ENCODE results near the gene PPP2R5D. TPM values are rescaled to one million over a fixed set of nuclear protein-coding genes. Genes with fewer than 3 reads are reported as not detected.

The PPP2R5D gene
- total RNA-seq, 2 experiments from 2014 or later: 35.0 to 35.6 TPM

GRCh38 chr6:42967228-42967627 lies 17.1 kb upstream of the PPP2R5D start:
- DNase-seq (ENCODE audit: low spot score): no peak
- Histone ChIP-seq H3K4me1 (ENCODE audit: insufficient read depth, low read length, poor library complexity, severe bottlenecking) (no peaks in the 10 kb centered on the region), H3K4me3 (ENCODE audit: low read depth, low read length, poor library complexity, severe bottlenecking) (no peak overlapping the region), H3K9me2 (ENCODE audit: insufficient read depth, low read length) (no peaks in the 10 kb centered on the region), H3K27ac (ENCODE audit: low read depth, low read length, poor library complexity, severe bottlenecking) (no peak overlapping the region), H2AFZ (ENCODE audit: low read length) (no peak overlapping the region), H4K20me1 (ENCODE audit: insufficient read depth, low read length) (no peaks in the 10 kb centered on the region), H3K9me3 (ENCODE audit: low read length) (no peaks in the 10 kb centered on the region), H3K4me2 (ENCODE audit: low read length) (no peak overlapping the region), H3K79me2 (ENCODE audit: insufficient read depth, low read depth, low read length) (no peaks in the 10 kb centered on the region), H3K36me3 (ENCODE audit: insufficient read depth, low read length) (peaks cover 20% of the 10 kb centered on the region; the same call in 1 of the 2 replicates)
- CTCF ChIA-PET (ENCODE audit: unreplicated experiment): interaction anchor here (0.5 kb wide), 1 partner anchor 176 kb away, joined by 3 read pairs; no protein-coding TSS in a partner anchor
- BruUV-seq (replicated peaks): no TSS peak
- POLR2A ChIA-PET: interaction anchor here (0.5 kb wide), 1 partner anchor 57 kb away, joined by 4 read pairs; no protein-coding TSS in a partner anchor
- intact Hi-C loops (cut with micrococcal nuclease; ENCODE audit: unreplicated experiment): no loop called here
- TF ChIP-seq EZH2phosphoT487 (IDR thresholded peaks at IDR 0.05; ENCODE audit: borderline replicate concordance, low read depth, low read length): no peak
- TF ChIP-seq CTCF (conservative IDR thresholded peaks at IDR 0.05; ENCODE audit: low read length): no peak

GRCh38 chr6:42968126-42968701 lies 16.2 kb upstream of the PPP2R5D start:
- H3K27ac ChIP-seq (ENCODE audit: low read depth, low read length, poor library complexity, severe bottlenecking): no peak overlapping the region
- H3K4me2 ChIP-seq (ENCODE audit: low read length): no peak overlapping the region
- H2AFZ ChIP-seq (ENCODE audit: low read length): no peak overlapping the region
- H3K4me1 ChIP-seq (ENCODE audit: insufficient read depth, low read length, poor library complexity, severe bottlenecking): no peaks in the 10 kb centered on the region
- ChIA-PET CTCF (ENCODE audit: unreplicated experiment) (no interaction called here), POLR2A (no interaction called here)
- DNase-seq (ENCODE audit: low spot score): no peak
- H3K4me3 ChIP-seq (ENCODE audit: low read depth, low read length, poor library complexity, severe bottlenecking): no peak overlapping the region
- no peaks in the 10 kb centered on the region for H3K79me2 ChIP-seq (ENCODE audit: insufficient read depth, low read depth, low read length)
- peaks cover 20% of the 10 kb centered on the region; the same call in 1 of the 2 replicates for H3K36me3 ChIP-seq (ENCODE audit: insufficient read depth, low read length)
- TF ChIP-seq EZH2phosphoT487 (IDR thresholded peaks at IDR 0.05; ENCODE audit: borderline replicate concordance, low read depth, low read length) (no peak), CTCF (conservative IDR thresholded peaks at IDR 0.05; ENCODE audit: low read length) (no peak)
- H4K20me1 ChIP-seq (ENCODE audit: insufficient read depth, low read length): no peaks in the 10 kb centered on the region
- intact Hi-C loops (cut with micrococcal nuclease; ENCODE audit: unreplicated experiment): no loop called here
- H3K9me2 ChIP-seq (ENCODE audit: insufficient read depth, low read length): no peaks in the 10 kb centered on the region
- H3K9me3 ChIP-seq (ENCODE audit: low read length): no peaks in the 10 kb centered on the region
- BruUV-seq (replicated peaks): no TSS peak

- POLR2A ChIA-PET: interaction anchor here (0.6 kb wide), 1 partner anchor 65 kb away, joined by 3 read pairs; no protein-coding TSS in a partner anchor
- CTCF ChIA-PET (ENCODE audit: unreplicated experiment): no interaction called here
- no peaks in the 10 kb centered on the region for H3K9me2 ChIP-seq (ENCODE audit: insufficient read depth, low read length)
- DNase-seq (ENCODE audit: low spot score): no peak
- H3K4me3 ChIP-seq (ENCODE audit: low read depth, low read length, poor library complexity, severe bottlenecking): no peak overlapping the region
- intact Hi-C loops (cut with micrococcal nuclease; ENCODE audit: unreplicated experiment): no loop called here
- no peak overlapping the region for H3K4me2 ChIP-seq (ENCODE audit: low read length)
- H4K20me1 ChIP-seq (ENCODE audit: insufficient read depth, low read length): no peaks in the 10 kb centered on the region
- no peaks in the 10 kb centered on the region for H3K79me2 ChIP-seq (ENCODE audit: insufficient read depth, low read depth, low read length)
- no TSS peak for BruUV-seq (replicated peaks)
- no peaks in the 10 kb centered on the region for H3K4me1 ChIP-seq (ENCODE audit: insufficient read depth, low read length, poor library complexity, severe bottlenecking)
- H3K27ac ChIP-seq (ENCODE audit: low read depth, low read length, poor library complexity, severe bottlenecking): no peak overlapping the region
- TF ChIP-seq EZH2phosphoT487 (IDR thresholded peaks at IDR 0.05; ENCODE audit: borderline replicate concordance, low read depth, low read length): no peak
- no peak for TF ChIP-seq CTCF (conservative IDR thresholded peaks at IDR 0.05; ENCODE audit: low read length)
- H3K9me3 ChIP-seq (ENCODE audit: low read length): no peaks in the 10 kb centered on the region
- H2AFZ ChIP-seq (ENCODE audit: low read length): no peak overlapping the region
- peaks cover 20% of the 10 kb centered on the region for H3K36me3 ChIP-seq (ENCODE audit: insufficient read depth, low read length)
These were observed 15.6 kb upstream of the PPP2R5D start for GRCh38 chr6:42968783-42969182.
